ENCODE results near the gene SHISAL1.

The SHISAL1 gene

GRCh38 chr22:44341431-44342346 lies 28.9 kb upstream of the SHISAL1 start:
- Mint-ChIP-seq H3K36me3 (ENCODE audit: low read depth) (no peaks in the 10 kb centered on the region), H3K9me3 (no peaks in the 10 kb centered on the region), H3K4me1 (peaks cover 25% of the 10 kb centered on the region), H3K4me3 (no peak overlapping the region), H3K27ac (no peak overlapping the region), H3K27me3 (ENCODE audit: low read depth, poor library complexity) (peaks cover 43% of the 10 kb centered on the region)
- TF ChIP-seq, protein P1, sequence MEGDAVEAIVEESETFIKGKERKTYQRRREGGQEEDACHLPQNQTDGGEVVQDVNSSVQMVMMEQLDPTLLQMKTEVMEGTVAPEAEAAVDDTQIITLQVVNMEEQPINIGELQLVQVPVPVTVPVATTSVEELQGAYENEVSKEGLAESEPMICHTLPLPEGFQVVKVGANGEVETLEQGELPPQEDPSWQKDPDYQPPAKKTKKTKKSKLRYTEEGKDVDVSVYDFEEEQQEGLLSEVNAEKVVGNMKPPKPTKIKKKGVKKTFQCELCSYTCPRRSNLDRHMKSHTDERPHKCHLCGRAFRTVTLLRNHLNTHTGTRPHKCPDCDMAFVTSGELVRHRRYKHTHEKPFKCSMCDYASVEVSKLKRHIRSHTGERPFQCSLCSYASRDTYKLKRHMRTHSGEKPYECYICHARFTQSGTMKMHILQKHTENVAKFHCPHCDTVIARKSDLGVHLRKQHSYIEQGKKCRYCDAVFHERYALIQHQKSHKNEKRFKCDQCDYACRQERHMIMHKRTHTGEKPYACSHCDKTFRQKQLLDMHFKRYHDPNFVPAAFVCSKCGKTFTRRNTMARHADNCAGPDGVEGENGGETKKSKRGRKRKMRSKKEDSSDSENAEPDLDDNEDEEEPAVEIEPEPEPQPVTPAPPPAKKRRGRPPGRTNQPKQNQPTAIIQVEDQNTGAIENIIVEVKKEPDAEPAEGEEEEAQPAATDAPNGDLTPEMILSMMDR (IDR thresholded peaks at IDR 0.05): no peak
- DNase-seq: no peak

GRCh38 chr22:44340271-44341239 lies 27.8 kb upstream of the SHISAL1 start:
- H3K36me3 Mint-ChIP-seq (ENCODE audit: low read depth): no peaks in the 10 kb centered on the region
- DNase-seq: no peak
- TF ChIP-seq, protein P1 (IDR thresholded peaks at IDR 0.05): no peak
- peaks cover 33% of the 10 kb centered on the region for H3K27me3 Mint-ChIP-seq (ENCODE audit: low read depth, poor library complexity)
- peaks cover 23% of the 10 kb centered on the region for H3K4me1 Mint-ChIP-seq
- H3K27ac Mint-ChIP-seq: no peak overlapping the region
- no peak overlapping the region for H3K4me3 Mint-ChIP-seq
- H3K9me3 Mint-ChIP-seq: no peaks in the 10 kb centered on the region

- Mint-ChIP-seq H3K27ac (no peak overlapping the region), H3K4me1 (peaks cover 23% of the 10 kb centered on the region), H3K27me3 (ENCODE audit: low read depth, poor library complexity) (peaks cover 17% of the 10 kb centered on the region), H3K36me3 (ENCODE audit: low read depth) (no peaks in the 10 kb centered on the region), H3K9me3 (no peaks in the 10 kb centered on the region), H3K4me3 (no peak overlapping the region)
- DNase-seq: no peak
- TF ChIP-seq, protein P1 (IDR thresholded peaks at IDR 0.05): no peak
These were observed 26.2 kb upstream of the SHISAL1 start for GRCh38 chr22:44338906-44339305.

DNA sequence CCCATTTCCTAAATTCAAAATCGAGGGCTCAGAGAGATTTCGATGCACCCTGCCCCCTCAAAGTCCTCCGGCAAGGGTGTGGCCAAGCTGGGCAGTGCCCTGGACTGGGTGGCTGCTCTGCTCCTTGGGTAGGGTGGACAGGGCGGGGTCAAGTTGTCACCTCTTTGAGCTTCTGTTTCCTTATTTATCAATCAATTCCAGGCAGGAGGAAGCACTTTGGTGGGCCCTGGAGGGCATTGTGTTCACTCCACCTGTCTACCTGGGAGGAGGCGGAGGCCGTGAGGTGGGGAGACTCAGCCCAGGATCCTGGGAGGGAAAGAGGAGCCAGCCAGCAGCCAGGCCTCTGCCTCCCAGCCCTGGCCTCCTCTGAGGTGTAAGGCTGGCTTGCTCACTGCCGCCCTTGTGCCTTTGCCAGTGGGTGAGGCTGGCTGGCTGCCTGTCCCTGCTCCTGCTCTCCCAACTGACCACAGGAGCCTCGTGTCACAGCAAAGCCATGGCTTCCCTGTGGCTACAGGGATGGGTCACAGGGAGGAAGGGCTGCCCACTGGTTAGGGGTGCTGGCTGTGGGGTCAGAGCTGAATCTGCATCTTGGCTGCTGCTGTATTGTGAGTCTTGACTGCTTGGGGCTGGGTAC lies 25.5 kb upstream of the SHISAL1 start:
- H3K27ac Mint-ChIP-seq: no peak overlapping the region
- no peaks in the 10 kb centered on the region for H3K36me3 Mint-ChIP-seq (ENCODE audit: low read depth)
- H3K27me3 Mint-ChIP-seq (ENCODE audit: low read depth, poor library complexity): peaks cover 13% of the 10 kb centered on the region
- peaks cover 23% of the 10 kb centered on the region for H3K4me1 Mint-ChIP-seq
- no peak overlapping the region for H3K4me3 Mint-ChIP-seq
- TF ChIP-seq, protein P1 (IDR thresholded peaks at IDR 0.05): no peak
- H3K9me3 Mint-ChIP-seq: no peaks in the 10 kb centered on the region
- no peak for DNase-seq

DNA sequence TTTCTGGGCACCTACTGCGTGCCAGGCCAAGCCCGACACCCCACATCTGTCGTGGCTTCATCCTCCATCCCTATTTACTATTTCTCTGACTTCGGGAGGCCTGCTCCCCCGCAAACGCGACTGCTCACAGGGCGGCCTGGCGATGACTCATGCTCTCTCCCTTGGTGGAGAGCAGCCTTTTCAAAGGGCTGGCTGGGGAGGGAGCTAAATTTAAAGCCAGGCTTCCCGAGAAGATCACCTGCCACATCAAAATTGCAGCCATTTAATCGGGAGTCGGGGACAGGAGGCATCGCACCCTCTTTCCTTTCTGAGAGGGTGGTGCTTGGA lies 24.9 kb upstream of the SHISAL1 start:
- H3K27ac Mint-ChIP-seq: no peak overlapping the region
- peaks cover 23% of the 10 kb centered on the region for H3K4me1 Mint-ChIP-seq
- DNase-seq: no peak
- H3K4me3 Mint-ChIP-seq: no peak overlapping the region
- no peaks in the 10 kb centered on the region for H3K36me3 Mint-ChIP-seq (ENCODE audit: low read depth)
- H3K9me3 Mint-ChIP-seq: no peaks in the 10 kb centered on the region
- H3K27me3 Mint-ChIP-seq (ENCODE audit: low read depth, poor library complexity): peaks cover 8% of the 10 kb centered on the region
- TF ChIP-seq, protein P1 (IDR thresholded peaks at IDR 0.05): no peak

Measured in nephron progenitor cell (in vitro differentiated cells).